ENCODE data around the gene FAM20A.

FAM20A gene

DNA sequence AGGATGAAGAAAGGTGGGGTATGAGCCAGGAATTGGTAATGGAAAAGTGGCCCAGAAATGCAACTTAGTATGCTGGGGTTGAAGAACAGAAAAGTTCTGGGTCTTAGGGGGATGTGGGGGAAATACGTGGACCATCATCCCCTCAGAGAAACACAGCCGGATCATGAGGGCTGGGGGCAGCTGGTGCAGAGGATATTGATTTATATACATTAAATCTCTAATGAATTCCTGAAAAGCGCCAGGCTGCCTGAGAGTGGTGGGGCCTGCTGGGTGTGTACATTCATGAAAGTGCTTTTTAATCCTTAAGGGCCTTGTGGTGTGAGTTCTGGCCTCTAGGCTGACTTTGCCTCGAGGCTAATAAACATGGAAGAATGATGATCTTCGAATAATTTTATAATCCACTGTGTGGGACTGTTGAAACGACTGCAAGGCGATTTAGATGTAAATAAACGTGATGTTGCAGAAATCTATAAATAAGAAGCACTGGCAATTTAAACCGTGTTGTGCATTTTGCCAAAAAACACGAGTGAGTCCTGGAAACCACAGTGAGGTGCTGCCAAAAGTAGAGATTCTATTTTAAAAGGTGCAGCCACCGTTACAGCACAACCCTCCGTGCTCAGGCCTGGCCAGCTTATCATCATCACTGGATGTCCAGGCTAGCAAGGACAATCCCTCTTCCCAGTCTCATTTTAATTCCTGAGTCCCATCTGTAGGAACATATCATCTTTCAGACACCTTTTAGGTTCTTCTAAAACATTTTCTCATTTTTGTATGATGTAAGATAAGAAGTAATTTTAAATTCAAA, 56.9 kb downstream of the FAM20A start:
- Histone ChIP-seq H3K4me2 (no peak overlapping the region), H3K4me1 (no peaks in the 10 kb centered on the region), H3K27me3 (no peaks in the 10 kb centered on the region), H4K20me1 (peaks cover 13% of the 10 kb centered on the region; the same call in 1 of the 2 replicates), H3K4me3 (no peak overlapping the region), H3K9me3 (peaks cover 11% of the 10 kb centered on the region), H3K36me3 (peaks cover 20% of the 10 kb centered on the region), H3K27ac (no peak overlapping the region), H3K9ac (no peak overlapping the region)
- TF ChIP-seq Cebpa-rat (IDR thresholded peaks at IDR 0.05), result no peak

DNA sequence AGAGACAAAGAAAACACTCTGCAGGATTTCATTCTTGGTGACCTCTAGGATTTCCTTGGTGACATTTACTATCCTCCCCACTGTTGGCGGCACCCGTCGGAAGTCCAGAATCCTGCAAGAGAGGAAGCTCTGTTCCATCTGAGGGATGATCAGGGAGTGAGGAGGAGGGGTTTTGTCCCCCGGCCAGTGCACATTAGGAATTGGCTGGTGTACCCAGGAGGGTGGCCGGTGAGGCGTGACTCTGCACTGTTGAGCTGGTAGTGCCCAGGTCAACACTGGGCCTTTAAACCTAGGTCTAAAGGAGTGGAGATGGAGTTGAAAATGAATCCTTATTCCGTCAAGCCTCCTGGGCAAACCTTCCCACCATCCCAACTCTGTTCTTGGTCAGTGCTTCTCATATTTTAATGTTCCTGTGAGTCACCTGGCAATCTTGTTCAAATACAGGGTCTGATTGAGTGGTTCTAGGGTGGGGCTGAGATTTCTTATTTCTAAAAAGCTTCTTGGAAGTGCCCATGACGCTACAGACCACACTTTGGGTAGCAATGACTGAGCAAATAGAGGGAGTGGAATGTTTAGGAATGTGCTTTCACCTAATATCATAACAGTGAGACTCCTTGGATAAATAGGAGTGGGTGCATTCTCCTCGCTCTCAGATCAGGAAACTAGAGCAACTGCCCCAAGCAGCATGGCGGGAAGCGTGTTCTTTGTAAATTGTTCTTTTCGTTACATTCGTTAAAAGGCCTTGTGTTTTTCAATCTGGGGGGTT, 58.3 kb downstream of the FAM20A start:
- Histone ChIP-seq H3K27me3 (no peaks in the 10 kb centered on the region), H4K20me1 (peaks cover 28% of the 10 kb centered on the region; the same call in 1 of the 2 replicates), H3K4me2 (no peak overlapping the region), H3K27ac (no peak overlapping the region), H3K9me3 (peaks cover 11% of the 10 kb centered on the region), H3K4me1 (no peaks in the 10 kb centered on the region), H3K9ac (no peak overlapping the region), H3K4me3 (no peak overlapping the region), H3K36me3 (peaks cover 33% of the 10 kb centered on the region)
- TF ChIP-seq Cebpa-rat (IDR thresholded peaks at IDR 0.05), result no peak

DNA sequence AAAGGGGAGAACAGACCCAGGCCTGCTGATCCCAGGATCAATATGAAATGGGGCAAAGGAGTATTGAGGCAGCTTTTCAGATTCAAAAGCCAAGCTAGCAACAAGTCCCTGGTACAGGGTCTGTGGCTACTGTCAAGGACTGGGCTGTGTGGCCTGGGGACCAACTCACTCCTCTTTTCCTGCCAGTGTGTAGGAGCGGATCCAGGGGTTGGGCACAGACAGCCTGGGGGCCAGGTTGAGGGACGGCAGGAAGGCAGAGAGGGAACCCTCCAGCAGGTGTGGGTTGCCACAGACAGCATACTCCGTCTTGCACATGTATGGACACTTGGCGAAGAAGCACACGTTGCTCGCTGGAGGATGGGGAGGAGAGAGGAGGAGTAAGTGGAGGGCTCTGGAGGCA, 59.4 kb downstream of the FAM20A start:
- peaks cover 43% of the 10 kb centered on the region for H3K36me3 ChIP-seq
- H3K9ac ChIP-seq, result no peak overlapping the region
- H4K20me1 ChIP-seq, result peaks cover 38% of the 10 kb centered on the region; the same call in 1 of the 2 replicates
- no peaks in the 10 kb centered on the region for H3K27me3 ChIP-seq
- H3K9me3 ChIP-seq, result peaks cover 8% of the 10 kb centered on the region; the same call in 1 of the 2 replicates
- no peak overlapping the region for H3K27ac ChIP-seq
- TF ChIP-seq Cebpa-rat (IDR thresholded peaks at IDR 0.05), result no peak
- no peak overlapping the region for H3K4me3 ChIP-seq
- H3K4me1 ChIP-seq, result no peaks in the 10 kb centered on the region
- no peak overlapping the region for H3K4me2 ChIP-seq

DNA sequence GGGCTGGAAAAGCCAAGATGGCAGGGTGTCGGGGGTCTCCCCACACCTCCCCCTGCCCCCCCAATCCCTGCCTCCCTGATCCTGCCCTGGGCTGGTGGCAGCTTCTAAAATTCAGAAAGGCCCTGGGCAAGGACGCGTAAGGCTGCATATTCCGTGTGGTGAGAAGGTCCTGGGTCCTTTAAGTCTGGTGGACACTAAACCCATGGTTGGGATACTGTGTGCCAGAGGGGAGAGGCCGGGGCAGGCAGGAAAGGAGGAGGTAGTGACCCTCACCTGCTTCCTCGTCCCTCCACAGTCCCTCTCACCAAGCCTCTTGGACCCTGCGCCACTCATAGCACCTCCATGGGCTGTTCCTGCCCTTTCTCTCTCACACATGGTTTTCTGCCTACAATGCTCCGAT, 60.2 kb downstream of the FAM20A start:
- no peak overlapping the region for H3K4me3 ChIP-seq
- H3K4me2 ChIP-seq, result no peak overlapping the region
- no peaks in the 10 kb centered on the region for H3K27me3 ChIP-seq
- no peak overlapping the region for H3K9ac ChIP-seq
- H3K36me3 ChIP-seq, result peaks cover 52% of the 10 kb centered on the region
- H3K27ac ChIP-seq, result no peak overlapping the region
- peaks cover 44% of the 10 kb centered on the region; the same call in 1 of the 2 replicates for H4K20me1 ChIP-seq
- no peaks in the 10 kb centered on the region for H3K9me3 ChIP-seq
- H3K4me1 ChIP-seq, result no peaks in the 10 kb centered on the region
- TF ChIP-seq Cebpa-rat (IDR thresholded peaks at IDR 0.05), result no peak

DNA sequence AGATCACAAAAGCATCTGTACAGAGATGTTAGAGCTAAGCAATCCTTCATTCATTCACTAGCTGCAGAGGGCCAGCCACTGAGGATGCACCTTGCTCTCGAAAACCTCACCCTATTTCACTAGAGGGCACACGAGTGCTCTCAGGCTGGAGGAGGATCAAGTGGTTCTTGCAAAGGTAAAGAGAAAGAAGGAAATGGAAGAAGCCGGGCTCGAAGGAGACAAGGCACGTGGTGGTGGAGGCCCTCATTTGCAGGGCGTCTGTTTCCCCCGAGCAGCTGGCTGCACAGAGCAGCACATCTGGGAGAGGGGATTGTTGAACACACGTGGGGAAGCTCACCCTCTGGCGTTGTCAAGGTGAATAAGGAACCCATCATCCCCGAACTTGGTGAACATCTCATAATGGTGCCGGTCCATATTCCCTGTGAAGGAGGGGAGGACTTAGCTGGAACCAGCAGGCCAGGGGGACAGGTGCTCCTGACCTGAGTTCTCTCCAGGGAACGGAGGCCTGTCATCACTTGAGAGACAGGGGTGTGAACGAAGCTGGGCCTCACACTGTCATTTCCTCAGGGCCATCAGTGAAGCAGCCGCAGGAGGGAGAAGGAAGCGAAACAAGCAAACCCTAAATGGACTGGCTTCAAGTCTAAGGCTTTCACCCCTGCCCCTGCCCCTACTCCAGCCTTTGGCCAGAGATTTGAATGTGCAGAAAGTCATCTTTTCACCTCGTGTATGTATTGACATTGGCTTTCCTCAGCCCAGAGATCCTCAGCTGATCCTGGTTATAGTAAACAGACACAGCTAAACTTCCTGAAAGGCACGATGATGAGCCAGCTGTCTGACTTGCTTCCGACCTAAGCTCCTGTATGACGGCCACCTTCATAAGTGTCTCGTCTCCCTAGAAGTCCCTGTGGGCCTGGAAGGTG, 61.4 kb downstream of the FAM20A start:
- Histone ChIP-seq H3K27me3 (no peaks in the 10 kb centered on the region), H3K4me3 (no peak overlapping the region), H3K9ac (no peak overlapping the region), H3K9me3 (no peaks in the 10 kb centered on the region), H3K27ac (no peak overlapping the region), H3K4me2 (no peak overlapping the region), H3K36me3 (peaks cover 63% of the 10 kb centered on the region), H4K20me1 (peaks cover 44% of the 10 kb centered on the region; the same call in 1 of the 2 replicates), H3K4me1 (no peaks in the 10 kb centered on the region)
- TF ChIP-seq Cebpa-rat (IDR thresholded peaks at IDR 0.05), result no peak

DNA sequence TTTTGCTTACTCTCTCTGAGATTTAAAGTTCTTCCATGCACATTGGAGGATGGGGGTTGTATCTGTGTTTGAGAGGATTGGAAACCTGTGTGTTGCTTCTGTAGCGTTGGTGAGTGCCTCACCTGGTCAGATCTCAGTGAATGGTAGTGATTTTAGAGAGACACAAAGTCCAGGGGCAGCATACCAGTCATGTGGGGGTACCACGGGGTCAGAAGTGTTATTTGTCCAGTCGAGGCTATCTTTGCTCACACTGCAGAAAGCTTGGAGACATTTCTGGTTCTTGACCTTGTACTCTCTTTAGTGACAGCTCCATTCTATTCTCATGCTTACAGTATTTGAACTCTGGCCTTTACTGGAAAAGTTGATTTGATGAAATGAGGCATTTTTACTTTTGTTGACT, 65.2 kb downstream of the FAM20A start:
- no peaks in the 10 kb centered on the region for H3K4me1 ChIP-seq
- H3K4me3 ChIP-seq, result no peak overlapping the region
- no peaks in the 10 kb centered on the region for H3K9me3 ChIP-seq
- peaks cover 92% of the 10 kb centered on the region for H3K36me3 ChIP-seq
- H3K27ac ChIP-seq, result no peak overlapping the region
- H3K9ac ChIP-seq, result no peak overlapping the region
- peaks cover 73% of the 10 kb centered on the region for H4K20me1 ChIP-seq
- H3K27me3 ChIP-seq, result no peaks in the 10 kb centered on the region
- TF ChIP-seq Cebpa-rat (IDR thresholded peaks at IDR 0.05), result no peak
- no peak overlapping the region for H3K4me2 ChIP-seq

DNA sequence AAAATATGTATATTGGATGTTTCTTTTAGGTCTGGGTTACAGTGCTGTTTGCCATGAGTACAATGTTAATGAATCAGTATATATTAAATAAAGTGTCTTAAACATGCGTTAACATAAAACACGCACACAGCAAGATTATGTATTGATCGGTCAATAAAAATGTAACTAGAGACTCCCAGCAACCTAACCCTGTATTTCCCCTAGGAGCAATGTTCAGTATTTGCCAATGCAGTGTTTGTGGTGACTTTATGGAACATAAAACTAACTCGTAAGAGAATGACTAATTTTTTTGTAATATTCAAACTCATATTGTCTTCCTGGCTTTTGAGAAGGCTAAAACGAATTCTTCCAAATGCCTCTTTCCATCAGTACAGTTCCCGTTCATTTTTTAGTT, 66.5 kb downstream of the FAM20A start:
- Histone ChIP-seq H3K36me3 (peaks cover 92% of the 10 kb centered on the region), H3K9ac (no peak overlapping the region), H3K27ac (no peak overlapping the region), H3K4me2 (no peak overlapping the region), H4K20me1 (peaks cover 73% of the 10 kb centered on the region), H3K4me3 (no peak overlapping the region), H3K9me3 (no peaks in the 10 kb centered on the region), H3K27me3 (no peaks in the 10 kb centered on the region), H3K4me1 (no peaks in the 10 kb centered on the region)
- no peak for TF ChIP-seq Cebpa-rat (IDR thresholded peaks at IDR 0.05)

DNA sequence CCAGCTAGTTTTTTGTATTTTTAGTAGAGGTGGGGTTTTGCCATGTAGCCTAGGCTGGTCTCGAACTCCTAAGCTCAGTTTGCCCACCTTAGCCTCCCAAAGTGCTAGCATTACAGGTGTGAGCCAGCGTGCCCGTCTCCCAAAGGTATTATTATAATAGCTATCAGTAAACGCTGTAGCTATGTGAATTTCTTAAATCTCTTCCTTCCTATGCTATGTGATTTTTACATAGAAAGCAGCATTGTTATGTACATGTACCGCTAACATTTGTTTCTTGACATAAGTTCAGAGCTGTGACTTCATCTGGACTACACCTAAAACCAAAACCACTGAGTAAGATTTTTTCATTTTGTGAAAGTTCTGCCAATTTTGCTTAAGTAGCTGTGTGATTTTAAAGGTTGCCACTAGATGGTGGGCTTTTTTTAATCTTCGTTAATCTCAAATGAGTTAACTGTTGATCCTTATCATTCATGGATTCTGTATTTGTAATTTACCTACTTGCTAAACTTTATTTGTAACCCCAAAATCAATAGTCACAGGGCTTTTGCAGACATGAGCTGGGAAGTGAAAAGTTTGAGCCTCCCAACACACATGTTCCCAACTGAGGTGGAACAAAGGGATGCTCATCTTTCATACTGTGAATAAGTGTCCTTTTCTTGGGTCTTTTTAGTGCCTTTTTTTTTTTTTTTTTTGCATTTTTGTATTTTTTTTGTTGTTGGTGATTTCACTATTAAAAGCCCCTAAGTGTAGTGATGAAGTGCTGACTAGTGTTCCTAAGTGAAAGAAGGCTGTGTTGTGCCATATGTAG, 67.1 kb downstream of the FAM20A start:
- Histone ChIP-seq H3K4me2 (no peak overlapping the region), H3K4me3 (no peak overlapping the region), H3K27ac (no peak overlapping the region), H3K27me3 (no peaks in the 10 kb centered on the region), H3K4me1 (no peaks in the 10 kb centered on the region), H3K36me3 (peaks cover 92% of the 10 kb centered on the region), H3K9ac (no peak overlapping the region), H3K9me3 (no peaks in the 10 kb centered on the region), H4K20me1 (peaks cover 73% of the 10 kb centered on the region)
- TF ChIP-seq Cebpa-rat (IDR thresholded peaks at IDR 0.05), result no peak

DNA sequence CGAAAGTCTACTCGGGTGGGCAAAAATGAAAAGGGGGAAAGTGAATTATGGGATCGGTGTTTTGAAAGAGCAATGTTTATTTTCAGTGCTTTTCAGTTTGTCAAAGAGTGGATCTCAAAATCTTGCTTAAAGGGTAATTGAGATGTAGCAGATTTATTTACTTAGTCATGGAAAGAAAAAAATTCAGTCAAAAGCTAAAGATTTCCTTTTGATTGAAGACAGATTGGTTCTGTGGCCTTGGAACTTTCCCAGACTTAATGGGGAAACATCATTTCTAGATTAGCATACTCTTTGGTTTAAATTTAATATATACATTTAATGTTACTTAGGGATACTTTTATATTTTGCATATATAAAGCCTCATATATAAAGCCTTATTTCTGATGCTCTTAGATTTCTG, 68.3 kb downstream of the FAM20A start:
- Histone ChIP-seq H4K20me1 (peaks cover 63% of the 10 kb centered on the region), H3K4me1 (no peaks in the 10 kb centered on the region), H3K4me3 (no peak overlapping the region), H3K27me3 (no peaks in the 10 kb centered on the region), H3K36me3 (peaks cover 94% of the 10 kb centered on the region), H3K4me2 (no peak overlapping the region), H3K27ac (no peak overlapping the region), H3K9me3 (no peaks in the 10 kb centered on the region), H3K9ac (no peak overlapping the region)
- no peak for TF ChIP-seq Cebpa-rat (IDR thresholded peaks at IDR 0.05)
